AML-193 (cell line): ENCODE results near the gene ZNF486.
"Not testable (repeated sequence)": the region's sequence is repeated elsewhere in the genome, so short reads cannot be mapped to it uniquely, and the experiment has no call there.

Experiments used
- DNase-seq, 2 experiments: peaks; one replicate each; lab custom pipeline; 2025; lab: John Stamatoyannopoulos, UW

Gene ZNF486

DNA sequence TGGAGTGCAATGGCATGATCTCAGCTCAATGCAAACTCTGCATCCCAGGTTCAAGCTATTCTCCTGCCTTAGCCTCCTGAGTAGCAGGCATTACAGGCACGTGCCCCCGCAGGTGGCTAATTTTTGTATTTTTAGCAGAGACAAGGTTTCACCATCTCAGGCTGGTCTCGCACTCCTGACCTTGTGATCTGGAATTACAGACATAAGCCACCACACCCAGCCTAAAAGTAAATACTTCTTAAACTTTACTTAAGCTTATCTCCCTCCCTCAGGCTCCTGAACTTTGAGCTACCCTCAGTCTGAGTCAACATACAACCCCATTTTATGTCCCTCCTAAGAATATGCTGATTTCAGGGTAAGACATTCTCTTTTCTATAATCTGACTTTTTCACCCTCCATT lies 66.1 kb downstream of the ZNF486 start:
- DNase-seq: no peak

DNA sequence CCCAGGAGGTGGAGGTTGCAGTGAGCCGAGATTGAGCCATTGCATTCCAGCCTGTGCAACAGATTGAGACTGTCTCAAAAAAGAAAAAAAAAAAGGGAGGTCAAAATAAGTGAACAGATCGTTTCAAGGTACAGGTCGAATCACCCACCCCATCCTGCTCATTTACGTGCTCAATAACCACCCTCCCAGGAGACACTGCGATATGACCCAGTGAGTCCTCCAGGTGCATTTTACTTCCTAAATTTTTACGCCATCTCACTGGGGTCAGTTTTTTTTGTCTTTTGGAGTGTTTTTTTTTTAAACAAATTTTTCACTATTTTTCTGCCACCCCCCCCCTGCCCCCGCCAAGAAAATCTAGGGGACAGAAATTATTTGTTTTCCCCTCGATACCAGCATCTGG lies 68.1 kb downstream of the ZNF486 start:
- no peak for DNase-seq

DNA sequence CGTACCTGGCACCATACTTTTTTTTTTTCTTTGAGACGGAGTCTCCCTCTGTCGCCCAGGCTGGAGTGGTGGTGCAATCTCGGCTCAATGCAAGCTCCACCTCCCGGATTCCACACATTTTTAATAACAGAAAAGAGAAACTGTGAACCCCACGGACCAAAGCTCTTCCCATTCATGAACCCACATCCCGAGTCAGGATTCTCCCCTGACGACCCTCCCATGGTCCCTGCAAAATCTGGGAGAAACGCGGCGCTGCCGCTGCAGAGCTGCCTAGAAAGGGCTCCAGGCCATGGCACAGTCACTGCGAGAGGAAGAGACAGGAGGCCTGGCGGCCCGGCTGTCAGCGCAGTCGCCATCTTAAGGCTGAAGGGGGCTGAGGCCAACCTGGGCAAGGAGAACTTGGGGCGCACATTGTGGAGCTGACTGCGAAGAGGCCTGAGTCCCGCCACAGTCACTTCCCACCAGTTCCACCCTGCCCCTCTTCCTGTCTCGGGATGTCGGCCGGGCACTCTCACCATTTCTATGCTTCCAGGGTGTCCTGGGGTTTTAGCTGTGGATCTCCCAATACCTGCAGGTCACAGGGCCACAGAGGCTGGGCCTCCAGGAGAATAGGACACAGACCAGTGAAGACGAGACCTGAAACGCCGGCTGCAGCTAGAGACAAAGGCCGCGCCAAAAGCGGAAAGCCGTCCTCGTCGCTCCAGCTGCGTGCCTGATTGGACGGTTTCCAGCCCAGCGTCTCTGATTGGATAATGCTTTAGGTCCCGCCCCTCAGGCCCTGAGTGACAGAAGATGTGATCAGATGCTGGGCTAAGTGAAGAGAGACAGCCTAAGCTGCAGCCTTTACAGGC lies 71.0 kb downstream of the ZNF486 start:
- DNase-seq: peak; percentile 82 to 88

DNA sequence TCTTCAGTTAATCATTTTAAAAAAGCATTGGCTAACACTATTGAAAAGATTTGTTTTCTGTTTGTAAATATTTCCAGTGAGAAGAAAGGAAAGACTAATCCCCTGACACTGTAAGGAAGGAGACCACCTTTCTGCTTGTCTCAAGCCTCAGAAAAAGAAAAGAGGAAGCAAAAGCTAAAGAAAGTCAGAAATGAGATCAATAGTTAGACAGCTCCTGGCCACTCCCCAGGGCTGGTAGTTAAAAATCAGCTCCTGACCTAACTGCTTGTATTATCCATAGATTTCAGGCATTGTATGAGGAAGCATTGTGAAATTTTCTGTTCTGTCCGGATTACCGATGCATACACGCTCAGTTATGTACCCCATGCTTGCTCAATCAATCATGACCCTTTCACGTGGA lies 76.6 kb downstream of the ZNF486 start:
- no peak for DNase-seq

DNA sequence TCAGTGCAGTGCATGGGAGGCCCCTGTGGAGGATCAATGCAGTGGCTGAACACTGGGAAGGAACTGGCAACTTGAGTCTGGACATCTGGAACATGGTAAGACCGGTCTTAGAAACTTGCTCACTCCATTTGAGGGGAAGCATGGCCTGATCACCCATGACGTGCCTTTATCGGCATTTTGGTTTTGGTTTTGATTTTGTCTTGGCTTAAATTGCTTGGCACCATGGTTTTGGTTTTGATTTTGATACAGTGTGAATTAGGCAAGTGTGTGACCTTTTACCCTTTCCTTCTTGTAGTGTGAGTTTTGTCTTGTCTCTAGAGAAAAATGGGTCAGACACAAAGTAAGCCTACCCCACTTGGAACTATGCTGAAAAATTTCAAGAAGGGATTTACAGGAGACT lies 77.3 kb downstream of the ZNF486 start:
- DNase-seq: no peak

DNA sequence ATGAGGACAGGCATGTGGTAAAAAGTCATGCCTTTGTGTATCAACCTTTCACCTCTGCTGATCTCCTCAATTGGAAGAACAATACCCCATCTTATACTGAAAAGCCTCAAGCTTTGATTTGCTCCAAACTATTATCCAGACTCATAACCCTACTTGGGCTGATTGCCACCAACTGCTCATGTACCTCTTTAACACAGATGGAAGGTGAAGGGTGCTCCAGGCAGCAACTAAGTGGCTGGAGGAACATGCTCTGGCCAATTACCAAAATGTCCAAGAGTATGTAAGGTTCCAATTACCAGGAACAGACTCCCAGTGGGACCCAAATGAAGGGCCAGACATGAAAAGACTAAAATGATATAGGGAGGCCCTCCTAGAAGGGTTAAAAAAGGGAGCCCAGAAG lies 78.3 kb downstream of the ZNF486 start:
- no peak for DNase-seq

DNA sequence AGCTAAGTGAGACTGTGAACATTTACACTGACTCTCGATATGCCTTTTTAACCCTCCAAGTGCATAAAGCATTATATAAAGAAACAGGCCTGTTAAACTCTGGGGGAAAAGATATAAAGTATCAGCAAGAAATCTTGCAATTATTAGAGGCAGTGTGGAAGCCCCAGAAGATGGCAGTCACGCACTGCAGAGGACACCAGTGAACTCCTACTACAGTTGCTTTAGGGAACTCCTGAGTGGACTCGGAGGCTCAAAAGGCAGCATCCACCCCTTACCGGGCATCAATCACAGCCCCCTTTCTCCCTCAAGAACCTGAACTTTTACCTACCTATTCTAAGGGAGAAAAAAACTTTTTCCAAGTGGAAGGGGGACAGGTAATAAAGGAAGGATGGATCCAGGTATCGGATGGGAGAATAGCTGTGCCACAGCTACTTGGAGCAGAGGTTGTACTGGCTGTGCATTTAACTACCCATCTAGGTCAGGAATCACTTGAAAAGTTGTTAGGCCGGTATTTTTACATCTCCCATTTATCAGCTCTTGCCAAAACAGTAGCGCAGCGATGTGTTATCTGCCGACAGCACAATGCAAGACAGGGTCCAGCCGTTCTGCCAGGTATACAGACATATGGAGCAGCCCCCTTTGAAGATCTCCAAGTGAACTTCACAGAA lies 80.1 kb downstream of the ZNF486 start:
- DNase-seq: peak; percentile 23 to 26

DNA sequence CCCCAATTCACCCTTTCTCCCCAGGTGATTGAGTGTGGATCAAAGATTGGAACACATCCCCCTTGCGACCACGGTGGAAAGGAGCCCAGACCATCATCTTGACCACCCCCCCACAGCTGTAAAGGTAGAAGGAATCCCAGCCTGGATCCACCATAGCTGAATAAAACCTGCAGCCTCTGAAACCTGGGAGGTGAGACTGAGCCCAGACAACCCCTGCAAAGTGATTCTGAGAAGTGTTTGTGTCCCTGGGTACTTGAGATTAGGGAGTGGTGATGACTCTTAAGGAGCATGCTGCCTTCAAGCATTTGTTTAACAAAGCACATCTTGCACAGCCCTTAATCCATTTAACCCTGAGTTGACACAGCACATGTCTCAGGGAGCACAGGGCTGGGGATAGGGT lies 81.2 kb downstream of the ZNF486 start:
- DNase-seq: not testable (repeated sequence)
